Pulmonary artery endothelial cell (primary cell): ENCODE data around the gene RPL13. TPM values are rescaled to one million over a fixed set of nuclear protein-coding genes. Genes with fewer than 3 reads are reported as not detected.
"Not testable (repeated sequence)": the region's sequence is repeated elsewhere in the genome, so short reads cannot be mapped to it uniquely, and the experiment has no call there.

Source experiments
- DNase-seq: peaks from one replicate; pipeline ENCODE4 v3.0.0-alpha.2; 2011; ENCODE audit warnings: low read depth, low spot score
- total RNA-seq: library from RNA; depleted of rRNA; stranded (reverse); fragments of >200 nt; gene quantifications from 2 replicates; pipeline ENCODE4 v1.2.3, GENCODE V29; 2014

Gene RPL13
- total RNA-seq, 1 donor from 2014 or later, result 3,609 TPM

DNA sequence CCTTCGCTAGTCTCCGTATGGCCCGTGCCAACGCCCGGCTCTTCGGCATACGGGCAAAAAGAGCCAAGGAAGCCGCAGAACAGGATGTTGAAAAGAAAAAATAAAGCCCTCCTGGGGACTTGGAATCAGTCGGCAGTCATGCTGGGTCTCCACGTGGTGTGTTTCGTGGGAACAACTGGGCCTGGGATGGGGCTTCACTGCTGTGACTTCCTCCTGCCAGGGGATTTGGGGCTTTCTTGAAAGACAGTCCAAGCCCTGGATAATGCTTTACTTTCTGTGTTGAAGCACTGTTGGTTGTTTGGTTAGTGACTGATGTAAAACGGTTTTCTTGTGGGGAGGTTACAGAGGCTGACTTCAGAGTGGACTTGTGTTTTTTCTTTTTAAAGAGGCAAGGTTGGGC, 2.5 kb downstream of the RPL13 start:
- DNase-seq, result no peak

DNA sequence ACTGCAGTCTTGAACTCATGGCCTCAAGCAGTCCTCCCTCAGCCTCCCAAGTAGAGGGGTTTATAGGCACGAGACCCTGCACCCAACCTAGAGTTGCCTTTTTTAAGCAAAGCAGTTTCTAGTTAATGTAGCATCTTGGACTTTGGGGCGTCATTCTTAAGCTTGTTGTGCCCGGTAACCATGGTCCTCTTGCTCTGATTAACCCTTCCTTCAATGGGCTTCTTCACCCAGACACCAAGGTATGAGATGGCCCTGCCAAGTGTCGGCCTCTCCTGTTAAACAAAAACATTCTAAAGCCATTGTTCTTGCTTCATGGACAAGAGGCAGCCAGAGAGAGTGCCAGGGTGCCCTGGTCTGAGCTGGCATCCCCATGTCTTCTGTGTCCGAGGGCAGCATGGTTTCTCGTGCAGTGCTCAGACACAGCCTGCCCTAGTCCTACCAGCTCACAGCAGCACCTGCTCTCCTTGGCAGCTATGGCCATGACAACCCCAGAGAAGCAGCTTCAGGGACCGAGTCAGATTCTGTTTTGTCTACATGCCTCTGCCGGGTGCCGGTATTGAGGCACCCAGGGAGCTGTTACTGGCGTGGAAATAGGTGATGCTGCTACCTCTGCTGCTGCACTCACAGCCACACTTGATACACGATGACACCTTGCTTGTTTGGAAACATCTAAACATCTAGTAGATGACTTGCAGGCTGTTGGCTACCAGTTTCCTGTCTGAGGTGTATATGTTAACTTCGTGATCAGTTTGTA, 3.3 kb downstream of the RPL13 start:
- no peak for DNase-seq

DNA sequence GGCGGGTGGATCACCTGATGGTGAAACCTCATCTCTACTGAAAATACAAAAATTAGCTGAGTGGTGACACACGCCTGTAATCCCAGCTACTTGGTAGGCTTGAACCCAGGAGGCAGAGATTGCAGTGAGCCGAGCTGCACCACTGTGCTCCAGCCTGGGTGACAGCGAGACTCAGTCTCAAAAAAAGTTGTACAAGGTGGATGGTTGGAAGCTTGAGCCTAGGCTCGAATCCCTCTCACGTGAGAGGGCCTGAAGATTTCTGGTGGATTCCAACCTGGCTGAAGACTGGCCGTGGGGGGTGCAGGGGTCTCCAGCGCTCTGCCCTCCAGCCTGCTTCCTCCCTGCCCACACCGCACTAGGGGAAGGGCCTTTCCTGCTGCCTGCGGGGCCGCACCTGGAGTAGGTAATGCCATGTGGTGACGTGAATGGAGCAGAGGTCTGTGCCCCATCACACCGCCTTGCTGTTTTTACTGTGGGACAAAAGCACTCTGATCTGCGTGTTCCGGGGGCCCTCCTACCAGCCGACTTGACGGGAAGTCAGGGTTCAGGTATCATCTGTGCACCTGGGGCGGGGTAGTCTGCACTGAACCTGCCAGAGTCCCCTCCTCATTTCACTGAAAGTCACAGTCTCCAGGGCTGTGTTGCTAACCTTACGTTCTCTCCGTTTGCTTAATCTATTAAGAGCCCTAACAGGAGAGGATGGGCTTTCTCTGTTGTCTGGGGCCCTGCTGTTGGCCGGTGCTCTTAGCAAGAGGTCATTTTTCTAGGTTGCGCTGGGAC, 4.2 kb downstream of the RPL13 start:
- no peak for DNase-seq

DNA sequence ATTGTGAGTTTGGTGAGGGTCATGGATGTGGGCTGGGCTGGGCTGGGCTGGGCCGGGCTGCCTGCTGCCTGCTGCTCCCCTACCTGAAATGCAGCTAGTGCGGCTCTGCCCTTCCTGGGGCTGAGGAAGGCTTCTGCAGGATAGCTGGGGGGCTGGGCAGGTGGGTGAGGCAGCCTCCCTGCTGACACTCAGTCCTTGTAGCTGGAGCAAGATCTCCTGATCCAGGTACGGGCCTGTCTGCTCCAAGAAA, 4.7 kb downstream of the RPL13 start:
- no peak for DNase-seq

DNA sequence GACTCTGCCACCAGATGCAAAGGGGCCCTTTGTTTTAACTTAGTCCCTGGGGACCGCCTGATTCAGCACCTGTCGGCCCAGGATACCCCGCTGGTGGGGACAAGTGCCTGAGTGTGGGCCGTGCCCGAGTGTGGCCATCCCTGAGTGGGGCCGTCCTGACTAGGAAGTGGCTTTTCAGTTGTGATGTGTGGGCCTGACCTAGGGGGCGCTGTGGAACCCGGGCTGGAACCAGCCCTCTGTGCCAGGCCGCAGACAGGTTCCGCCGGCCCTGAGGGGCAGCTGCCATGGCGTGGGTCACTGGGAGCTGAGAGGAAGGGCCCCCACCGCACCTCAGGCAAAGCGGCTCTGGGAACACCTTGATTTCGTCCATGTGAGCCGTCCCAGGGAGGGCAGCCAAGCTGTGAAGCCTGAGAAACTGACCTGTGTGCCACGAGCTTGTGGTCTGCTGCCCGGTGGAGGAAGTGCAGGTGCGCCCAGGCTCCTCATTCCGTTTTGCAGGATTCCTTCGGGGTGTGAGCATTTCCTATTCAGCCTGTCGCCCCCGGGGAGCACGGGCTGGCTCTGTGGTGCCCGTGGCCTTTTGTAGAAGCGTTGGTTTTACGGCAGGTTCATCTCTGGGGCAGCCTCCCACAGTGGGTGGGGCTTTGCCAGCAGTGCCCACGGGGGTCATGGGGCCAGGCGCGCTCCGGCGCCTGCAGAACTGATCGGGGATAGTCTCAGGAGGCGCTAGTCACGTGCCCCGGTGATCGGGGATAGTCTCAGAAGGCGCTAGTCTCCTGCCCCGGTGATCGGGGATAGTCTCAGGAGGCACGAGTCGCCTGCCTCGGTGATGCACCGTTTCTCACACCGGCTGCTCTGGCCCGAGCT, 5.3 kb downstream of the RPL13 start:
- DNase-seq, result no peak

DNA sequence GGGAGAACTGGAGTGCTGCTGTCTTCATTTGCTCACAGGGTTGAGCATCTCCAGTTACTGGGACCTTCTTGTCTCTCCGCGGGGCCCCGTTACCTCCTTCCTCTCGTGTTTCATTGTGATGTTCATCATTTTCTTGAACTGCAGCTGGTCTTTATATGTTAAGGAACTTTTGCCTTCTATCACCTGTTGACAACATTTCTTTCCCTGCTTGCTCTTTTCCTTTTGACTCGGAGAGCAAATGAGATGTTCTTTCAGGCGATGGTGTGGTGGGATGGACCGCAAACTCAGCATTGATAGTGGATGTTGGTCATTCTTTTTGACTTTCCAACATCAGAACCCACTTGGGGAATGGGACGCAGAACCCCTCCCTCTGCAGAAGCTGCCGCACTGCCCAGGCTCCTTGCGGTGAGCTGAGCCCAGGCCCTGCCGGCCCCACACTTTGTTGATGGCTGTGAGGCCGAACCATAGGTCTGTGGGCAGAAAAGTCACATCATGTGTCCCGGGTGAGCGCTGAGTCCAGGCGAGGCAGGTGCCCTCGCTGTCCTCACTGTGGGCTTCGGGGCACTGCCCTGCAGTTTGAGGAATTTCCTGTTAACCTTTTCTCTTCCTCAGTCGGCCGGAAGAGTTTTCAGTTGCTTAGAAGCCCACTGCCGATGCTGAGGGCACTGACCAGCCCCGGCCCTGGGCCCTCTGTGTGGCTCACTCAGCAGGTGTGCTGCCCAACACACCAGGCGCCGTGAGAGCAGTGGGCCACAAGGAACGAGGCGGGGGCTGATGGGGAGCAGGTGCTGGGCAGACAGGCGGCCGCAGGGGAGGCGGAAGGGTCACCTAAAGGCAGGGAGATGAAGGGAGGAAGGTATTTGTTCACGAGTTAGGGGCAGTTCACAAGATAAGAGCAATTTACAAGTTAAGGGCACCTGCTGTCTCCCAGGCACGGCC, 7.4 kb downstream of the RPL13 start:
- no peak for DNase-seq

DNA sequence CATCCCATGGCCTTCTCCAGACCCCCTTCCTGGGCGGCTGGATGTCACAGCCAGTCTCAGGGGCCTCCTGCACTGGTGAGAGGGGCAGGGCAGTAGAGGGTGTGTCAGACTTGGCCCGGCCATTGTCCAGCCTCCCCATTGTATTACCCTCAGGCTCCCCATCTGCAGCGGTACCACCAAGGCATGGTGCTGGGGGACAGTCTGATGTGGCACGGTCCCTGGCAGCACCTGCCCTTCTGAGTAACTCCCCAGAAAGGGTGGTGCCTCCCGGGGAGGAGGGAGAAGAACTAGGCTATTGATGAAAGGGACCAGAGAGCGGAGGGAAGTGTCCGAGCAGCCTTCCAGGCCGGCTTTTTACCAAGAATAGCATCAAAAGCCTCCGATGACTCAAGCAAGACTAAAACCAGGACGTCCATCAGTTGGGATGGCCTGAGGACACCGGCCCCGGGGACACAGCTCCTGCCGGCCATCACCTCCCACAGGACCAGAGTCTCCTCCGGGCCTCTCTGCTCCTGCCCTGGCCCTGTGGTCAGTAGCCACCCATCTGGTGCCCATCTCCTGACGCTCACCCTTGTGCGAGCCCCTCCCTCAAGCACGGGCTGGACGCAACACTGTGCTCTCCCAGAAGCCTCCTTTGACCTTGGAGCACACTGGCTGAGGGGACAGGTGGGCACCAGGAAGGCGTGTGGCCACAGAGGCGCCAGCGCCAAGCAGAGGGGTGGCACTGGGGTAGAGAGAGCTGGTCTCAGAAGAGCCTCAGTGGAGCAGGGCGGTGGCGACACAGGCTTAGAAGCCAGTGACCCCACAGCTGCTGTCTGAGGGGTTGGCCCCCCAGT, 9.2 kb downstream of the RPL13 start:
- DNase-seq, result no peak

DNA sequence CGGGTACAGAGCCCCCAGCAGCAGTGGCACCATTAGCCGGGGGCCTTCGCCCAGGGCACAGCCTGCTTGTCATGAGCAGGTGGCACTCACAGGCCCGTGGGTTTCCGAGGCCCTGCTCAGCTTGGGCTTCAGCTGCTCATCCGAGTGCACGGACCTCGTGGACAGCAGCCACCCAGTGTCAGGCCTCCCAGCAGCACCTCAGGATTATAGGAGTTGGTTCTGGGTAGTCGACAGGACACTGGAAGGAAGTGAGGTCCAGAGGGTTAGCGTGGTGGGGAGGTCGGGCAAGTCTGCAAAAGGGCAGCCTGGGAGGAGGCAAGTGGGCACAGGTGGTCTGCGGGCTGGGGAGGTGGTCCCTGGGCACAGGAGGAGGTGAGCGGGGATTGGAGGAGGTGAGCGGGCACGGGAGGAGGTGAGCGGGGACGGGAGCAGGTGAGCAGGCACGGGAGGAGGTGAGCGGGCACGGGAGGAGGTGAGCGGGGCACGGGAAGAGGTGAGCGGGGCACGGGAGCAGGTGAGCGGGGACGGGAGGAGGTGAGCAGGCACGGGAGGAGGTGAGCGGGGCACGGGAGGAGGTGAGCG, 10.0 kb downstream of the RPL13 start:
- no peak for DNase-seq

DNA sequence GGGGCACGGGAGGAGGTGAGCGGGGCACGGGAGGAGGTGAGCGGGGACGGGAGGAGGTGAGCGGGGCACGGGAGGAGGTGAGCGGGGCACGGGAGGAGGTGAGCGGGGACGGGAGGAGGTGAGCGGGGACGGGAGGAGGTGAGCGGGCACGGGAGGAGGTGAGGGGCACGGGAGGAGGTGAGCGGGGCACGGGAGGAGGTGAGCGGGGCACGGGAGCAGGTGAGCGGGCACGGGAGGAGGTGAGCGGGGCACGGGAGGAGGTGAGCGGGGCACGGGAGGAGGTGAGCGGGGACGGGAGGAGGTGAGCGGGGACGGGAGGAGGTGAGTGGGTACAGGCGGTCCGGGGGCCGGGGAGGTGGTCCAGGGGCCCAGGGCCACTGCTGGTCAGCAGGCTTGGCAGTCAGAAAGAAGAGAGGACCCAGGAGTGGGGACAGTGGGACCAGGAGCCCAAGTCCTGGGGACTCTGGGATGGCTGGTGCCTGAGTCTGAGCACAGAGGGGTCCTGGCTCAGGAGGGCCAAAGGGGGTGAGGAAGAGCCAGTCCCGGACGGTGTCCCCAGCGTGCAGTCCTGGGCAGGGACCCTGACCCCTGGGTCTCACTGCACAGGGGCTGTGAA, 10.6 kb downstream of the RPL13 start:
- not testable (repeated sequence) for DNase-seq

DNA sequence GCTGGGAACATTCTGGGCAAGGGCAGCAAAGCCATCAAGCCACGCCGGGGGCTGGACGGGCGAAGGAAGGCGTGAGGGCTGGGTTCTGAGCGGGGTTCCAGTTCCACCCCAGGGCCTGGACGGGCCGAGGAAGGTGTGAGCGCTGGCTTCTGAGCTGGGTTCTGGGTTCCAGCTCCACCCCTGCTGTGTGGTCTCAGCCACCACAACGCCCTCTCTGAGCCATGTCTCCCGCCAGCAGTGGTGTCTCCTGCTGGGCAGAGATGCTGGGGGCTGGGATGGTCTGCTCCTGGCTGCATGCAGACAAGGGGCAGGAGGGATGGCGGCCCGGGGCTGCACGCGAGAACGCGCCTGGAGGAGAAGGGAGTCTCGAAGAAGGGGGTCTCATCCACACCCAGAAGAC, 11.2 kb downstream of the RPL13 start:
- no peak for DNase-seq

DNA sequence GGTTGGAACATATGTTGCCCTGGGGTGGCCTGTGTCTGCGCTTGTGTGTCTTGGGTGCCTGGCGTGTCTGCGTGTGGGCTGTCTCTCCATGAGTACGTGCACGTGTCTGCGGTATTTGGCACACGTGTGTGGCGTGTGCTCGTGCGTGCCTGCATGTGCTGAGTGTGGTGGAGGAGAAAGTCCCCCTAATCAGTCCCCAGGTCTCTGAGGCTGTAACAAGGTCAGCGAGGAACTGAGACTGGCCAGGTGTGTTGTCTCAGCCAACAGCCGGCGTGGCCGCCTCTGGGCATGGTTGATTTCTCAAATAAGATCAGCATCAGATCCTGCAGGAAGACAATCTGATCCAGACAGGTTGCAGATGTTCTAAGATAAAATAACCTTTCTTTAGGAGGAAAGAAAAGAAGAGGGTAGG, 11.6 kb downstream of the RPL13 start:
- DNase-seq, result no peak

DNA sequence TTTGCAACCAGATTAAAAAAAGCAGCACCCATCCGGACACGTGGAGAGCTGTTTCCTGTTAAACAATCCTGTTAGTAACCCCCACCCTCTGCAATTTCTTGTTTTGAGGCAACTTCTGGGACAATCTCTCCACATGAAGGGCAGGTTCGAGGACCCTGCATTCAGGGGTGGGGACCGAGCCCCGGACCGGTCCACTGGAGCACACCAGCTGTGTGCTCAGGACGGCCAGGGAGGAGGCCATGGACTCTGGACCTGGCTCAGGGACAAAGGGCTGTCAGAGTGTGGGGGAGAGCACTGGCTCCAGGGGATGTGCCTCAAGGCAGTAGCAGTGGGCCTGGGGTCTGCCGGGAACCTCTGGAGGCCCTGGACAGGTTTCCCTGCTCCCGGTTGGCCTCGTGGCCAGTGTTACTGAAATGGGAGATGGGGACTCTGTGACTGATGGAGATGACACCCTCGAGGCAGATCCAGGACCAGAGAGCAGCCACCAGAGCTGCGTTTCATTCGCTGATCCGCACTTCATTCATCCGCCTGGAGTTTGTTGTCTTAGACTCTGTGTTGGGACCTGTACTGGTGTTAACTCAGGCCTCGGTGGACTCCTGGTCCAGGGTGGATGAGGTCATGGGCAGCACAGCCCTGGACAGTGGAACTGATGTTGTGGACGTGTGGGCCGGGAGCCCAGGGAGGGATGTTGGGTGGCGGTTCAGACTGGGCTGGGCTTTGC, 12.2 kb downstream of the RPL13 start:
- DNase-seq, result no peak

DNA sequence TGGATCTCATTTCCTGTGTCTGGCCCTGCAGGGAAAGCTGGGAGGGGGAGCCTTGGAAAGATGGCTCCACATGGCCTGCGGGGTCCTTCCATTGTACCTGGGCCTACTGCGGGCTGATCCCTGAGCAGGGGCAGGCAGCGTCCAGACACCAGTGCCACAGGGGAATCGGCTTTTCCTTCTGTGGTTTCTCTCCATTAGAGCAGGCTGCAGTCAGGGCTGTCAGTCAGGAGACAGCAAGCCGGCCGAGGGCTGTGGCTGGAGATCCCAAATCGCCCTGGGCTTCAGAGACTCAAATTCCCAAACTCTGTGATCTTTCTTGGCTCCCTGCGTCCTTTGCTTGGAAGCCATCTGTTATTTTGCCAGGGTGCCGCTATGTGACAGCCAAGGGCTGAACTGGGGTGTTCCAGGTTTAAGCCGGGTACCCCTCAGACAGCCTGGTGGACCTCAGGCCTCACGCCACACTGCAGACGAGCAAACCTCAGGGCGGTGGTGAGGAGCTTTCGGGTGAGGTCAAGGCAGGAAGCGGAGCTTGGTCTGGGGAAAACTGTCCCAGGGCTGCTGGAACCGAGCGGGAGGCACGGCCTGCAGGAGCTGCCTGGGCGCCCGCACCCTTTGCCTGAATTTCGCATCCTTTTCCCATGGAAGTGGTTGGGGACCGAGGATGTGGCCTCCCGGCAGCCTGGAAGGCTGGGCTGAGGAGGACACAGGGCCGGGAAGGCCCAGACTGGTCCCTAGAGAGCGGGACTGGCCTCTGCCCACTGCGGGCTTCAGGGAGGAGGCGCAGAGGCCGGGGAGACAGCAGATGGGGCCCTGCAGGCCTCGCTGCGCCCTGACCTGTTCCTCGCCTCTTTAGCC, 13.6 kb downstream of the RPL13 start:
- DNase-seq, result no peak

DNA sequence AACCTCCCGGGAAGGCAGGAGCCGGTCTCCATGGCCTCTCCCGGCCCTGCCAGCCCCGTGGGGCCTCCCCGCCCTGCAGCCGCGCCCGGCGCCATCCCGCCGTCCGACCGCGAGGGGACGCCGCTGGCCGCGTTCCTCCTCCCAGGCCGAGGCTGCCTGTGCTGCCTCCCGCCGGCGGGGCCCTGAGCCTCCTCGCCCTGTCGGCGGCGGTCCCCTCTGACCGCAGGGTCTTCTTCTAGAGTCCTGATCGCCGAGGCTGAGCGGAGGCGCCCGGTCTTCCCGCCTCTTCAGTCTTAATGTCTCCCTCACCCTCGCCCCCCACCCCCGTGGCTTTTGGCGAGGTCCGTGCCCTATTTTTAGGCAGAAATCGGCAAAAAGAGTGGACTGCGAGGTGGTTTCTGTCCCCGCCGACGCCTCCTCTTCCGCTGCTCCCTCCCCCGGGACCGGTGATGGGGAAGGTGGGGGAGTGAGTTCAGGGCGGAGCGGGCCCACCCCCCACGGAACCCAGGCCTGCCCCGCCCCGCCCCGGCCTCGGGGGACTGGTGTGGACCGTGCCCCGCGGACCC, 14.3 kb downstream of the RPL13 start:
- DNase-seq, result no peak

DNA sequence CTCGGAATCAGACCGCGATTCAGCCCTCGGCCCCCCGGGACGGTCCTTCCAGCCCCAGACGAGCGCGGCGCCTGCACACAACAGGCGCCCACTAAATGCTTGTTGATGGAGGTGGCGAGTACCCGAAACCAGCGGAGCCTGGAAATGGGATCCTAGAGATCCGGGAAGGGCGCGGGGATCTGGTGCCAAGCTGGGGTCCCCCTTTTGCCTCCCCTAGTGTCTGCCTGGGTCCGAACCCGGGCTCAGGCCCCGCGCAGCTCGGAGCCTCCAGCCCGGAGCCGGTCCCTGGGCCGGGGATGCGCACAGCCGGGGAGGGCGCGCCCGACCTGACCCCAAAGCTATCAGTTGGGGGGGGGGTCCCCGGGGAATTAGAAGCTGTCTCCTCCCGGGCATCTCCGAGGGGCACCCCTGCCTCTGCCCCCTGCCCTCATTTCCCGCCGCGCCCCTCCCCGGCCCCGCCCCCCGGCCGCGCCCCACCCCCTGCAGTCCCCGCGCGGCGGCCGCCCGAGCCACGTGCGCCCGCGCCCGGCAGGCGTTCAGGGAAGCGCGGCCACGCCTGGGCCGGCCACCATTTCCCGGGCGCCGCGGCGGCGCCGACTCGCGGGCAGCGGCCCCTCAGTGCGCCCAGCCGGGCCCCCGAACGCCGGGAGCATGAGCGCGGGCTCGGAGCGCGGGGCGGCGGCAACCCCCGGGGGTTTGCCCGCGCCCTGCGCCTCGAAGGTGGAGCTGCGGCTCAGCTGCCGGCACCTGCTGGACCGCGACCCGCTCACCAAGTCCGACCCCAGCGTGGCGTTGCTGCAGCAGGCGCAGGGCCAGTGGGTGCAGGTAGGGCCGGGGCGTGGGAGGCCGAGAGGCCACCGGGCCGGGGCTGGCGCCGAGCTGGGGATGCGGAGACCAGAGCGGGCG, 15.0 kb downstream of the RPL13 start, which contains the start of gene CPNE7:
TSS of gene CPNE7 (plus strand) at position 512 of the 906 bp plus-strand sequence. CDS start at position 652, 140 bp downstream.
- DNase-seq, result no peak
